HG03139 (cell line): ENCODE results near the gene NHLH2.

Experiments
- ATAC-seq: cut with Tn5 transposase; IDR thresholded peaks from one replicate; pipeline ENCODE4 v1.9.1; 2021; ENCODE audit not compliant: unreplicated experiment

Gene NHLH2

GRCh38 chr1:115840605-115841460 is at the start of gene NHLH2:
Gene NHLH2 (minus strand): TSS chr1:115841126. CDS start chr1:115838372, 2,754 bp downstream.
- ATAC-seq: no peak

DNA sequence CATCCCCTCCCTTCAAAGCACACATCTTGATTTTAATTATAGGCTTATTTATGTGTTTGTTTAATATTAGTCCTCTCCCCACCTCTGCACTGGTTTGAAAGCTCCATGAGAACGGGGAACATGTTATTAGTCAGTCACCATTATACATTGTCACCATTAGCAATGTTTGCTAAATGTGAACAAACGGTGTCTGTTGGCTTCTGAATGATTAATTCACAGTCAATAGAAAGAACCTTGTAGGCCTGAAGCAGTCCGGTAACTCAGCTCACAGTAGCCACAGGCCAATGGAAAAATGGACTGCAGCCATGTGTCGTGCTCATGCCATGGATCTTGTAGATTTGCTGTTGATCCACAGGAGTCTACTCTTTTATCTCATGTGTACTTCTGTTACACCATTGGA is 49.7 kb upstream of the NHLH2 start:
- no peak for ATAC-seq

DNA sequence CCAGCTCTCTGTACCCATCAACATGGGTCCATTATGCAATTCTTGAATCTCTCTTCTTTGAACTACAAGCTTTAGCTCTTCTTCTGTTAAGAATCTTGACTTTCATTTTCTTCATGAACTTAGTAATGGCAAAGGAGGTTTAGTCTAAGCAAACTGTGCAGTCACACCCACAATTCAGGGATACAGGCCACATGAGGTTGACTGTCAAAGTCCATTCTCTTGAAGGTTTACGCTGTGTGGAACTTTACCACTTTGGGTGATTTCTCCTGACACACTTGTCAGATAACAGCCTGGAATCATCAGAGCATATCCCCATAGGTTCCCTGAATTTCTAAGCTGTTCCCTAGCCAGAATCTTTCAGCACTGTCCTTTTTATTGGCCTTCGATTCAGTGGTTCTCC is 48.0 kb upstream of the NHLH2 start:
- ATAC-seq: no peak

DNA sequence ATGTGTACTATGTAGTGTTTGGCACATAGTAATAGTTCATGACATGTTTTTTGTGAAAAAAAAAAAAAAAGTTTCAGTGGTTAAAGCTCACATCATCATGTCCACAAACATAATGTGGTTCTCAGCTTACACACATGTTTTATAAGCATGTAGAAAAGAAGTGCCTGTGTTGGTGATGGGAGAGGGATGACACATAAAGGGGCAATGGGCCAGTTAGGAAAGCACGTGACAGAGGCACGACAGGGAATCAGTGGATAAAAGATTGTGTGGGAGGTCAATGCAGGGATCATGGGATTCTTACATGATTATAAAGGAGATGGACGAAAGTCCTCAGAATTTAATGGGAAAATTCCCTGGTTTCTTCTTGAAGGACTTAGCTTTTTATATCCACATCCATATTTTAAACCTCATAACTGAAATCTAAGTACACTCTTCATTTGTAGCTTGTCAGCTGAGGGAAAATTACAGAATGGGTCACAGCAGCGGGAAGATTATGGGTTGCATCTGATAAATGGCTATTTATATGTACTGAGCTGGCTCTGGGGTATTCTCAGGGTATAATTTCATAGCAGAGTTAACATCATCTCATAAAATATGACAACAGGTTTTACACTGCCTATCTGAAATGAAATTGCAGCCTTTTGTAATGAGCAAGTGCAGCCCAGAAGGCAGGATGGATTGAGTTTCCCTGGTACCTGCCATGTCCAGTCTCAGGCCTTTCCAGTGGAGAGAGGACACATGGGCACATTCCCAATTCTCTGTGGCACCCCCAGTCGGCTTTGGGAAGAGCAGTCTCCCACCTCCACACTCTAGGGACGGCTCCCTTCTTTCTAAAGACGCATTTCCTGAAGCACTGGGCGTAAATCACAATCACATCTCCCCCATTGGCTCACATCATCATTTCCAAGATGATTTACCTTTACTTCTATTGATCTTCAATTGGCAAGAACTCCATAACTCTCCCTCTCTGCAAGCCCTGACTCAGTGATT is 42.3 kb upstream of the NHLH2 start:
- ATAC-seq: no peak

GRCh38 chr1:115880981-115881672 is 40.2 kb upstream of the NHLH2 start:
- ATAC-seq: no peak

GRCh38 chr1:115879977-115880376 is 39.1 kb upstream of the NHLH2 start:
- ATAC-seq: no peak

- no peak for ATAC-seq
Measured at GRCh38 chr1:115877511-115877910, 36.6 kb upstream of the NHLH2 start.

DNA sequence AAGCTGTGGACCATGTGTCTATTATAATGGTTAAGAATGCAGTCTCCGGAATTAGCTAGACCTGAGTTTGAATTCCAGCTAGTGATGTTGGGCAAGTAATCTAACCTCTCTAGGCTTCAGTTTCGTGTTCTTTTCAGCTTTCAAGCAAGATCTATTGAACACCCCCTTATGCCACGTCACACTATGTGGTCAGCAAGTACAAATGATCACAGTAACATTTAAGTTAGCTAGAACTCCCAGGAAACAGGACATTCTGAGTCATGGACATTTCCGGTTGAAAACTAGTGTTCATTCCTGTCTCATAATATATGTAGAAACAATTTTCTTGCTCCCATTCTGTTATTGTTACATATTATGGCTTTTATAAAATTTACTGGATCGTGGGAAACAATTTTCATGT is 34.0 kb upstream of the NHLH2 start:
- ATAC-seq: no peak

DNA sequence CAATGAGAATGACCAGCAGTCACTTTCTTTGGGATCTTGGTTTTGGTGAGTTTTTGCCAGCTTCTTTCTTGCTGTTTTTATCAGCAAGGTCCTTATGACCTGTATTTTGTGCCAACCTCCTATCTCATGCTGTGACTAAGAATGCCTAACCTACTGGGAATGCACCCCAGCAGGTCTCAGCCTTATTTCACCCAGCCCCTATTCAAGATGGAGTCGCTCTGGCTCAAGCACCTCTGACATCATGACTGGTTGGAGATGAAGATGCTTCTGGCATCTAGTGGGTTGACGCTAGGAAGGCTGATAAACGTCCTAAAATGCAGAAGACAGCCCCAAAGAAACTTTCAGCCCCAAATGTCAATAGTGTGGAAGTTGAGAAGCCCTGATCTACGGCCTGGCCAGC is 33.6 kb upstream of the NHLH2 start:
- no peak for ATAC-seq

- no peak for ATAC-seq
Measured at GRCh38 chr1:115873184-115873583, 32.3 kb upstream of the NHLH2 start.

DNA sequence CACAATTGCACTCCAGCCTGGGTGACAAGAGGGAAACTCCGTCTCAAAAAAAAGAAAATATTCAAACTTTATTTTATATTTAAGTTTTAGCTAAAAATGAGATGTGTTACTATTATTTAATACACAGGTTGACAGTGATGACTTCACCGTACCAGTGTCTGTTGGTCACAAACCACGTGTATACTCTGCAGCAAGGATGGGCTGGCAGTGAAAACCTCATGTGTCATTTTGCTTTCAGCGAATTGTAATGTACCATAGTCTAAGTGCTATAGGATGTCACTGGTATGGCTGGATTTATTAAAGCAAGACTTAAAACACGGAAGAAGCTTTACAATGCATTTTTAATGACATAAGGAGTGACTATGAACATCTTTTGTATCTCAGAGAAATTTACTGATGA is 28.1 kb upstream of the NHLH2 start:
- no peak for ATAC-seq

GRCh38 chr1:115867216-115867615 is 26.3 kb upstream of the NHLH2 start:
- no peak for ATAC-seq

DNA sequence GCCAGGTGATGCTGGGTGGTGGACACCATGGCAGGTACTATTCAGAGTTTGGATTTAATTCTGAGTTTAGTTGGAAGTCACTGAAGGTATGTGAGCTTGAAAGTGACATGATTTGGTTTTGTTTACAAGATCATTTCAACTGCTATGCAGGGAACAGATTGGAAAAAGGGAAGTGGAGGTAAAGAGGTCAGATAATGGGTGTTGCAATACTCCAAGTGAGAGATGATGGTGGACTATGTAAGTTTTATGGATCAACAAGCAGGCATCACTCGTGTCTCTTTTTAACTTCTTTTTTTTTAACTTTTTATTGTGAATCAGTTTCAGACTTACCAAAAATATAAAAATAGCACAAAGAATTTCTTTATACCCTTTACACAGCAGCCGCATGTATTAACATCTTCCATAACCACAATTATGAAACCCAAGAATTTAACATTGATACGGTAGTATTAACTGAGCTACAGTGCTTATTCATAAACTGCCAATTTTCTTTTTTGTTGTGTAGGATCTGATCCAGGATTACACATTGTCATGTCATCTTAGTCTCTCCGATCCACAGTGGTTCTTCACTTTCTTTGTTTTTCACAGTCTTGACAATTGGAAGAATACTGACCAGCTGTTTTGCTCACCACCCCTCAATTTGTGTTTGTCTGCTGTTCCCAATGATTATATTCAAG is 24.9 kb upstream of the NHLH2 start:
- no peak for ATAC-seq

DNA sequence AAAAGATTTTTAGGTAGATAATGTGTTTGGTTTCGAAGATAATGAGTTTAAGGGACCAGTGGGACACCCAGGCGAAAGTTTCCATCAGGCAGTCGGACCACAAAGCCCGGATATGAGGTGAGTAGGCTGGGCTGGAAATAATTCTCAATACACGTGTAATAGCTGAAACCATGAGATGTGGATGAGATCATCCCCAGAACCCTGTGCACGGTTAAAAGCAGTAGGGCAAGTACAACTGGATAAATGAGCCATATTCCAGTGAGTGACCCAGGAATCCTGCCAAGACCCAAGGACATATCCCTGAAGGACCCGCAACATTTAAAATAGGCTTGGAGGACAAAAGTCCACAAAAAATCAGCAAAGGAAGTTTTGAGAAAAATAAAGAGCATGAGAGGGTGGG is 21.5 kb upstream of the NHLH2 start:
- ATAC-seq: no peak

DNA sequence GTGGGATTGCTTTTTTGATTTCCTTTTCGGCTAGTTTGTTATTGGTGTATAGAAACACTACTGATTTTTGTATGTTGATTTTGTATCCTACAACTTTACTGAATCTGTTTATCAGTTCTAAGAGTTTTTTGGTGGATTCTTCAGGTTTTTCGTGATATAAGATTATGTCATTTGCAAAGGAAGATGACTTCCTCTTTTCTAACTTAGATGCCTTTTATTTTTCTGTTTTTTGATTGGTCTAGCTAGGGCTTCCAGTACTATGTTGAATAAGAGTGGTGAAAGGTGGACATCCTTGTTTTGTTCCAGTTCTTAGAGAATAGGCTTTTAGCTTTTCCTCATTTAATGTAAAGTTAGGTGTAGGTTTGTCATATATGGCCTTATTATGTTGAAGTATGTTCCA is 13.1 kb upstream of the NHLH2 start:
- no peak for ATAC-seq

GRCh38 chr1:115850937-115851336 is 10.0 kb upstream of the NHLH2 start:
- ATAC-seq: no peak

DNA sequence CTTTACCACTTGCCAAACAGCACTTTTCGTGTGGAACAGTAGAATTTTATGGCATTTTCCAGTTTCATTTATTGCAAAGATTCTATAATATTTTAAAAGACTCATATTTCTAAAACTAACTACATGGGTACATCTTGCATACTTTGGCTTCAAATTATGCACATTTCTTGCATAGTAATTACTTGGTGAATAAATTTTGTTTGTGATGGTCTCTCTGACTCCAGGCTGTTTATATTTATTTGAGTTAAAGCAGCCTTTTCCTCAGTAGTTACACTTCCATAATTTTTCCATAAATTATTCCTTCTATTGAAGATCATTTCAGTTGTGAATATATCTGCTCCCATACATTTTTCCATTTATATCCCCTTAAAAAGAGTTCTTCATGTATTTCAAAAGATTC is 6.9 kb upstream of the NHLH2 start:
- no peak for ATAC-seq

GRCh38 chr1:115842948-115843347 is 2.0 kb upstream of the NHLH2 start:
- no peak for ATAC-seq

DNA sequence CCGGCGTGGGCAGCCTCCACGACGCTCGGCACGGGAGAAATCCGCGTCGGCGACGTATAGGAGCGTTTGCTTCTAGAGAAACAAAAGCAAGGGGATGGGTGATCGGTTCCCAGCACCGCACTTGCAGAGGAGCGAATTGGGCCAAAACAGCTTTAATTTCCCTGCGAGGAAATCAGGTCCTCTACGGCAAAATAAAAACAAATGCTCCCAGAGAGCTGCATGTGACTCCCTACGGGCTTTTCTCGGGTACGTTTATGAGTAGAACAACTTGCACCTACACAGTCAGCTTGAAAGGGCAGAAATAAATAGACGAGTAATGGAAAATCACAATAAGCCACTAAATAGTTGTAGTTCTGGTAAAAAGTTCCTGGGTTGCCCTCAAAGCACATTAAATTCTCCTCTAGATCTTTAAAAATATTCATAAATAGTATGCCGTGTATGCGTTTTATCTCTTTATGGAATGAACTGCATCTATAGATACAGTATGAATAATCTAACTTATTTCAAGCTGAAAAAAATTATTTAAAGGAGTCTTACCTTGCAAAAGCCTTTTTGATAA is 1.2 kb downstream of the NHLH2 start:
- ATAC-seq: no peak

GRCh38 chr1:115839029-115839678 is 1.8 kb downstream of the NHLH2 start:
- no peak for ATAC-seq
